ENCODE measurements around the gene BMERB1.

DNA sequence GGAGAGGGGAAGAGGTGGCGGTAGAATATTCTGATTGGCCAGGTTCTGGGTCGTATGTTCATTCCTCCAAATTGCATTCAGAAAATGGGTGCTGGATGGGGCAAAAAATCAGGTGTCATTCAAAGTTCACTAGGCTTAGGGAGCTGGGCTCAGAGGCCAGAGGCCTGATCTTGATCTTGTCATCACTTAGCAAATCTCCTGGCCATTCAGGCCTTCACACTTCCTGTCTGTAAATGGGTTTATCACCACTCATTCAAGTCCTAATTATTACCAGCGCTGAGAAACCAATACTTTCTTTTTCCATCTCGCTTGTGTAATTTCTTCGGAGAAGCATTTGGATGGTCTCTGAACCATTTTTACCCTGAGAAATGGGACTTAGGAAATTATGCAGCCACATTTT is 50.8 kb downstream of the BMERB1 start:
- no peak for TF ChIP-seq POLR2A (IDR thresholded peaks at IDR 0.05)
- TF ChIP-seq, protein P1, sequence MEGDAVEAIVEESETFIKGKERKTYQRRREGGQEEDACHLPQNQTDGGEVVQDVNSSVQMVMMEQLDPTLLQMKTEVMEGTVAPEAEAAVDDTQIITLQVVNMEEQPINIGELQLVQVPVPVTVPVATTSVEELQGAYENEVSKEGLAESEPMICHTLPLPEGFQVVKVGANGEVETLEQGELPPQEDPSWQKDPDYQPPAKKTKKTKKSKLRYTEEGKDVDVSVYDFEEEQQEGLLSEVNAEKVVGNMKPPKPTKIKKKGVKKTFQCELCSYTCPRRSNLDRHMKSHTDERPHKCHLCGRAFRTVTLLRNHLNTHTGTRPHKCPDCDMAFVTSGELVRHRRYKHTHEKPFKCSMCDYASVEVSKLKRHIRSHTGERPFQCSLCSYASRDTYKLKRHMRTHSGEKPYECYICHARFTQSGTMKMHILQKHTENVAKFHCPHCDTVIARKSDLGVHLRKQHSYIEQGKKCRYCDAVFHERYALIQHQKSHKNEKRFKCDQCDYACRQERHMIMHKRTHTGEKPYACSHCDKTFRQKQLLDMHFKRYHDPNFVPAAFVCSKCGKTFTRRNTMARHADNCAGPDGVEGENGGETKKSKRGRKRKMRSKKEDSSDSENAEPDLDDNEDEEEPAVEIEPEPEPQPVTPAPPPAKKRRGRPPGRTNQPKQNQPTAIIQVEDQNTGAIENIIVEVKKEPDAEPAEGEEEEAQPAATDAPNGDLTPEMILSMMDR (IDR thresholded peaks at IDR 0.05), result no peak
